Thymus (tissue), 11 donors: ENCODE results near the gene CATSPER3. TPM values are rescaled to one million over a fixed set of nuclear protein-coding genes. Genes with fewer than 3 reads are reported as not detected.

Source experiments
- DNase-seq, 9 donors: peaks; one replicate each; pipeline ENCODE4 v3.0.0-alpha.2; 2013; ENCODE audit warnings: low spot score in 9 of 9, low read depth in 6 of 9, missing footprints in 1 of 9
- H3K27ac ChIP-seq, 2 donors: one replicate each; pipeline ENCODE4 v1.5.1; 2013; ENCODE audit warnings: control low read depth in 1 of 2, low read depth in 1 of 2, low read length in 1 of 2, mild to moderate bottlenecking in 1 of 2, moderate library complexity in 1 of 2
- H3K27me3 ChIP-seq, 2 donors: one replicate each; pipeline ENCODE4 v1.5.1; 2013; ENCODE audit warnings: low read length in 1 of 2; ENCODE audit not compliant: control insufficient read depth in 2 of 2, insufficient read depth in 1 of 2
- H3K36me3 ChIP-seq, 2 donors: one replicate each; pipeline ENCODE4 v1.5.1; 2013; ENCODE audit warnings: low read length in 1 of 2, mild to moderate bottlenecking in 1 of 2, moderate library complexity in 1 of 2; ENCODE audit not compliant: control insufficient read depth in 2 of 2, insufficient read depth in 2 of 2
- H3K4me1 ChIP-seq, 2 donors: one replicate each; pipeline ENCODE4 v1.5.1; 2013; ENCODE audit warnings: low read length in 2 of 2; ENCODE audit not compliant: control insufficient read depth in 2 of 2, insufficient read depth in 2 of 2
- H3K4me3 ChIP-seq, 2 donors: one replicate each; pipeline ENCODE4 v1.5.1; 2013; ENCODE audit warnings: low read length in 2 of 2, control low read depth in 1 of 2, mild to moderate bottlenecking in 1 of 2
- H3K9me3 ChIP-seq, 2 donors: one replicate each; pipeline ENCODE4 v1.5.1; 2013; ENCODE audit warnings: low read length in 1 of 2, mild to moderate bottlenecking in 1 of 2; ENCODE audit not compliant: control insufficient read depth in 2 of 2, insufficient read depth in 1 of 2
- WGBS: extraction: QIAGEN DNeasy Blood & Tissue Kit; methylation state at CpG from one replicate; pipeline ENCODE4 v1.1.7; 2013; 5-methylcytosine and 5-hydroxymethylcytosine counted together
- polyA plus RNA-seq: library from polyadenylated mRNA; stranded (reverse); fragments of 200-250 nt; gene quantifications from one replicate; pipeline ENCODE4 v1.2.3, GENCODE V29; 2013
- total RNA-seq: library from RNA; stranded (reverse); fragments of 120-200 nt; gene quantifications from one replicate; pipeline ENCODE4 v1.2.4, GENCODE V29; 2013
- donor health status: healthy.

The CATSPER3 gene
- total and polyA plus RNA-seq, 2 donors = 0.19 to 1.3 TPM

DNA sequence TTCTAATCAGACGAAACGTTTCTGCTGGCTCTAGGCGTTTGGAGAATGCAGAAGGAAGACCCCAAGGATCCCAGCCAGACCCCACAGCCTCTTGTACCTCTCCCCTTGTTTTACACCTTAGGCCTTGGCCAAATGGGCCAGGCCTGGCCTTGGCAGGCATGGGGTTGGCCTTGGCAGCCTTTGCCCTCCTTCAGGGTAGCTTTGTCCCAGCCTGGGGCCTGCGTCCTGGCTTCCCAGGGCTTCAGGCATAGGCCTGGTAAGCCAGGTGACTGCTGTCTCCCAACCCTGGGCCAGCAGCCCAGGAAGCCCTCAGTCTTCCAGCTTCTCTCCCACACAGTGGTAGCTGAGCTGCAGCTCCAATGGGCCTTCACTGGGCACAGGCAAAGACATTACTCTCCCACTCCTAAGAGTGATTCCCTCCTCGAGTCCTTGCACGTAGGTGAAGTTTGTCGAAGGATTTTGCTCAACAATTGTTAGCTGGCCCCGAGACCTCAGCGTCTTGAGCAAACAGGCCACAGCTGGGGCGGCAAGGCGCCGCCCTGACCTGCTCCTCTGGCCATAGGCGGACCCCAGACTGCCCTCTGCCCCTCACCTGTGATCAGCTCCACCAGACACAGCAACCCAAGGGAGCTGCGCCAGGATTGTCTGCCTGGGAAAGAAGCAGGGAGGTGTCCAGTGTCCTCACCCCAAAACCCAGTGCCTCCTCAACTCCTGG is 67.4 kb downstream of the CATSPER3 start:
- peaks cover 6 to 9% of the 10 kb centered on the region in 2 donors for H3K4me1 ChIP-seq
- peaks cover 95 to 97% of the 10 kb centered on the region in 2 donors for H3K27me3 ChIP-seq
- WGBS = 70% methylated on average over 14 of the region's 14 CpGs
- DNase-seq = no peak
- H3K9me3 ChIP-seq = peaks cover 0 to 5% of the 10 kb centered on the region in 2 donors
- H3K36me3 ChIP-seq = no peaks in the 10 kb centered on the region
- H3K4me3 ChIP-seq = no peak overlapping the region
- H3K27ac ChIP-seq = no peak overlapping the region

DNA sequence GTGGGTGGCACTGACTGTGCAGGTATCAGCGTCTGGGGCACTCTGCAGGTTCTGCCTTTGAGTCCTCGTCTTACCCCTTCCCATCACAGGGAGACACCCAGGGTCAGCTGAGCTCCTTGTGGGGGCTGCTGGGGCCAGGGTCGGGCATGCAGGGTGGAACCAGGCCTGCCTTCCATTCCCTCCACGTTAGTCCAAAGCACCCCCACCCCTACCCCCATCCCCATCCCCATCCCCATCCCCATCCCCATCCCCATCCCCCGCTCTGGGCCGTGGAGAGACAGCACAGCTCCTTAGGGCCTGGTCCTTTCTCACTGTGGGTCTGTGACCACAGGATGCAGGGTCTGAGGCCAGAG is 67.9 kb downstream of the CATSPER3 start:
- H3K27ac ChIP-seq = no peak overlapping the region
- H3K36me3 ChIP-seq = no peaks in the 10 kb centered on the region
- H3K9me3 ChIP-seq = peaks cover 0 to 5% of the 10 kb centered on the region in 2 donors
- H3K4me3 ChIP-seq = no peak overlapping the region
- WGBS = 54% methylated on average over 6 of the region's 6 CpGs
- H3K27me3 ChIP-seq = peaks cover 95 to 97% of the 10 kb centered on the region in 2 donors
- DNase-seq = no peak
- peaks cover 6 to 9% of the 10 kb centered on the region in 2 donors for H3K4me1 ChIP-seq

DNA sequence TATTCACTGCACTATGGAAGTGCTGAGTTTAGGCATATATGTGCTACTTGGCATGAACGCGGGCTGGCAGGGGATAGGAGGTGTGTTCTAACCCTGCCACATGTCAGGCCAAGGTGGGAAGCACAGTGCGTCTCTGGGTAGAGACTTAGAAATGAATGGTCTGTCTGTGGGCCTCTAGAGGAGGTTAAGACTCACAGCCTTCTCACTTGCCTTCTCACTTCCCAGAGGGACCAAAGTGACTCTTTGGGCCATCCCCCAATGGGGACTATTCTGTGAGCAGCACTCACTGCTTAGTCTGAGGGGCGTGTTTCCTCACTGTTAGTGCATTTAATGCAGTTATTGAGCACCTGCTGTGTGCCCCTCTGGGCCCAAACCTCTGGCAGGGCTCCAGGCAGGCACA is 68.7 kb downstream of the CATSPER3 start:
- Histone ChIP-seq H3K4me3 (no peak overlapping the region), H3K27ac (no peak overlapping the region), H3K36me3 (no peaks in the 10 kb centered on the region), H3K9me3 (peaks cover 0 to 4% of the 10 kb centered on the region in 2 donors), H3K27me3 (peaks cover 95 to 97% of the 10 kb centered on the region in 2 donors), H3K4me1 (peaks cover 4 to 6% of the 10 kb centered on the region in 2 donors)
- WGBS = 64% methylated on average over 4 of the region's 4 CpGs
- no peak for DNase-seq

DNA sequence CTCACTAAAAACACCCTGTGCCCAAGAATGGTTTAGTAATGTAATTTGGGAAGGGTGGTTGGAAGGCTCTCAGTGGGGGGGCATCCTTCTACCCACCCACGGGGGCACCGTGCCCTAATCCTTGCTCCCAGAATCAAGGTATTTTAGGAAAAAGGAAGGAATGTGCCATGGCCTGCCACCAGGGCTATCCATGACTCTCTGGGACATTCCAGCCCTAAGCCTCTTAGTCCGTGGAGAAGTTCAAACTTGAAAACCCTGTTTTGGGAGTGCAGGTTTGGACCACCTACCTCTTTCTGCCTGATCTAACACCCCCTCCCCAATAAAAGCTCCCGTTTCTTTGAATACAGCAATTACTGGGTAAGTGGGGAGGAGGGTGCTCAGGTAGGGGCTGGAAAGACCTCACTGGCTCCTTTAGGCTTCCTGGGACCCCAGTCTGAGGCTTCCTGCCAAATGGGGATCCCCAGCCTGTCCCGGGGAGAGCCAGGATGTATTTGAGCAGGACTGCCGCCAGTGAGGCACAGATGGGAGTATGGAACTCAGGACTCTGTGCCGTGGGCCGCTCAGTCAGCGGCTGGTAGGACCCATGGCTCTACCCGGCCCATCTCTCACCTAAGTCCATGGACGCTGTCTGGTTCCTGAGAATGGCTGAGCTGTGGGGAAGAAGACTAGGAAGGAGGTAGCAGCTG is 70.0 kb downstream of the CATSPER3 start:
- no peak overlapping the region for H3K4me3 ChIP-seq
- H3K27ac ChIP-seq = no peak overlapping the region
- H3K4me1 ChIP-seq = peaks cover 4 to 6% of the 10 kb centered on the region in 2 donors
- H3K36me3 ChIP-seq = no peaks in the 10 kb centered on the region
- H3K27me3 ChIP-seq = peaks cover 97% of the 10 kb centered on the region in 2 donors
- 14% methylated on average over 11 of the region's 11 CpGs for WGBS
- no peak for DNase-seq
- peaks cover 0 to 4% of the 10 kb centered on the region in 2 donors for H3K9me3 ChIP-seq

DNA sequence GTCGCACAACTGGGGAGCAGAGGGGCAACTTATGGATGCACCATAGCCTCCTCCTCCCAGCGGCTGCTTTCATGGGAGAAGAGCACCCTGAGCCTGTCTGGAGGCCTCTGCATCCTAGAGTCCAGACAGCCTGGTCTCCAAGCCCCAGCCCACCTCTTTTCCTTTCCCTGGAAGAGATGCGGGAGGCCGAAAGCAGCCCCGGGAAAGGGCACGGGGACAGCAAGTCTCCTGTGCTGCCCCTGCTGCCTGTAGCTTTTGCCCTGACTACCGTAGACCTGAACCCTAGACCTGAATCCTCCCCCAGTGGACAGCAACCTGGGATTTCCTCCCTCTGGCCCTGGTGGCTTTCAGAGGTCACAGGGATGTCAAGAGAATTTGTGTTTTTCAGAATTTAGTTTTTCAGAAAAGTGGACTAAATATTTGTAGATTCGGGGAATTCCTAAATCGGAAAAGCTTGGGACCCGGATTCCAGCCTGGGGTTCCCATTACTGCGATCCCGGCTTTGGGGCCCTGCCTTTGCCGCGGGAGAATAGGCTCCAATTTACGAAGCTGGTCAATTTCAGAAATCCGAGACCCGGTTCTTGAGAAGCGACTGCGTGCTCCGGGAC is 70.6 kb downstream of the CATSPER3 start:
- H3K4me3 ChIP-seq = no peak overlapping the region
- H3K27me3 ChIP-seq = peaks cover 97% of the 10 kb centered on the region in 2 donors

DNA sequence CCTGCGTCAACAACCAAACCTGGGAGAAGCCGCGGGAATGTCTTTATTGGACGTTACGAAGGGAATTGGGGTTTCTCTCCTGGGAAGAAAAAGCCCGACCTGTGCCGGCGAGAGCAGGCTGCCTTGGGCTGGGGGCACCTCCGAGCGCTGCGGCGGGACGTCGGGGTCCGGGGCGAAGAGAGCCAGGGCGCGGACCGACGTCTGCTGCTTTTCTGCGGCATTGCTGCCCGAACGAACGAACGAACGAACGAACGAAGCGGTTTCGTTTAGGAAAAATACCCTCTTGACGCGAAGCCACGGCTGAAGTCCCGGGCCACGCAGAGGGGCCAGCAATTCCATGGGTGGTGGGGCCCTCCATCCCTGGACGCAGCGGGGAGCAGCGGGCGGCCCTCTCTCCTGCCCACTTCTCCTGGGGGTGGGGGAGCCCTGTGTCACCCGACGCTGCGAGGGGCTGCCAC is 71.1 kb downstream of the CATSPER3 start:
- Histone ChIP-seq H3K4me3 (no peak overlapping the region), H3K36me3 (no peaks in the 10 kb centered on the region), H3K27me3 (peaks cover 97 to 98% of the 10 kb centered on the region in 2 donors), H3K9me3 (peaks cover 0 to 2% of the 10 kb centered on the region in 2 donors), H3K4me1 (peaks cover 0 to 4% of the 10 kb centered on the region in 2 donors), H3K27ac (no peak overlapping the region)
- WGBS = 6% methylated on average over 42 of the region's 42 CpGs
- no peak for DNase-seq

More for the DNA sequence above, 70.6 kb downstream of the CATSPER3 start:
- peaks cover 4% of the 10 kb centered on the region in 2 donors for H3K4me1 ChIP-seq
- no peak for DNase-seq
- 15% methylated on average over 20 of the region's 20 CpGs for WGBS
- peaks cover 0 to 3% of the 10 kb centered on the region in 2 donors for H3K9me3 ChIP-seq
- no peak overlapping the region for H3K27ac ChIP-seq
- H3K36me3 ChIP-seq = no peaks in the 10 kb centered on the region

DNA sequence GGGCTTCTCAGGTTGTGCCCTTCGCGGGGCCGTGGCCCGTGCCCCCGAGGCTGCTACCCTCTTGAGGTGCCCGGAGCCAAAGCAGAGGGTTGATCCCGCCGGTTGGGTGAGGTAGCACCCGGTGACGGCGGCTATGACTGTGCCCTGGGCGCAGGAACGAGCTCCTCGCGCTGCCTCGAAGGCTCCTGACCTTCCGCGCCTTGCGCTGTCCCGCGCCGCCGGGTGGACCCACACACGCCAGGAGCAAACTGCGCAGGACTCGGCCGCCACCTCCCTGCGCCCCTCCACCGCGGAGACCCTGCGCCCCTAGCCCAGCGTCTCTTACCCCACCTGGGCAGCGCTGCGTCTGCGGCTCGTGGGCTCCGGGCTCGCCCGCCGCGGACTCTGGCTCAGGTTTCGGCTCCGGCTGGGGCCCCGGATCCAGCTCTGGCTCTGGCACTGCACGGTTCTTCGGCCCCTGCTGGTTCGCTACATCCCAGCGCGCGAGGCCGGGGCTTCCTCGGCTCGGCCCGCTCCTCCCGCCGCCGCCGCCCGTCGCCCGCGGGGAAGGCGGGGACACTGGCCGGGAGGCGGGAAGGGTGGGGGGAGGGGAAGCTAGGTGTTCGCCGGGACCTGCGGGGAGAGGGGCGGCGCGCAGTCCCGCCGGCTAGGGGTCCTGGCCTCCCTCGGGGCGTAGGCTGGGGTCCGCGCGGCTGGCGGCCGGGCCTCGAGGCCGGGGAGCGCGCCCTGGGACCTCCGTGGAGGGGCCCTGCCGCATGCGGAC is 71.7 kb downstream of the CATSPER3 start:
- no peak for DNase-seq
- Histone ChIP-seq H3K27ac (no peak overlapping the region), H3K36me3 (no peaks in the 10 kb centered on the region), H3K4me3 (no peak overlapping the region), H3K9me3 (peaks cover 0 to 2% of the 10 kb centered on the region in 2 donors), H3K4me1 (peaks cover 0 to 4% of the 10 kb centered on the region in 2 donors), H3K27me3 (peaks cover 91 to 100% of the 10 kb centered on the region in 2 donors)
- WGBS = 5% methylated on average over 87 of the region's 87 CpGs

DNA sequence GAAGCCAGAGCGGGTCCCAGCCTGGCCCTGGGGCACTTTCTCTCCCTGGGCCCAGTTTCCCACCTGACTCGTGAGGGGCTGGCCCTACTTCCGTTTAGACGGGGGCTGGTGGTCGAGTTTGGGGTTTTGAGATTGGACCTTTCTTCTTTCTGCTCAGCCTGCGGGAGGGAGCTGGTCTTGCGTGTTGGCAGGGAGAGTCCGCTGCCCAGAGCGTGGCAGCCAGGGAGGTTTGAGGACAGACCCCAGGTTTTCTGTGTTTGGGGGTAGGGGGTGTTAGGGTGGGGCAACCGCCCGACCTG is 72.3 kb downstream of the CATSPER3 start:
- no peaks in the 10 kb centered on the region for H3K36me3 ChIP-seq
- 8% methylated on average over 11 of the region's 11 CpGs for WGBS
- no peak for DNase-seq
- H3K27me3 ChIP-seq = peaks cover 85 to 100% of the 10 kb centered on the region in 2 donors
- no peak overlapping the region for H3K4me3 ChIP-seq
- H3K9me3 ChIP-seq = peaks cover 0 to 2% of the 10 kb centered on the region in 2 donors
- no peak overlapping the region for H3K27ac ChIP-seq
- H3K4me1 ChIP-seq = peaks cover 0 to 4% of the 10 kb centered on the region in 2 donors
